ENCODE data around the gene ITGA1. TPM values are rescaled to one million over a fixed set of nuclear protein-coding genes. Genes with fewer than 3 reads are reported as not detected.

ITGA1 gene
- total and polyA plus RNA-seq, 2 donors (not counting 1 experiment from before 2014, with no cell fraction given) = 12.6 to 115 TPM

DNA sequence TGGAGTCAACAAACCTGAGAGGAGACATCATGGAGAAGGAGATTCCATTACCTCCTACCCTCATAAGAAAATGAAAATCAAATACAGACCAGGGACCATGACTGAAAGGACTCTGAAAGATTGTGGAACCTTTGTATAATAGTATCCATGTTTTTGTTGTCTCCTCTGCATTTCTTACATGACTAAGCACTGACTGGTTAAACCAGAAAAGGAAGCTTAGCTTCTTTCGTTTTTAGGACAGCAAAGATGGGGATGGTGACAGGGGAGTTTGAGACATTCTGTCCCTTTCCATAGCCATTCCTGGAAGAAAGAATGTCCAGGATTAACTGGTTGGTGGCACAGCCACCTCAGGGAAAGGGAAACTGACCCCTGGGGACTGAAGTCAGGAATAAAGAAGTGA is 22.2 kb downstream of the ITGA1 start:
- H3K9me3 ChIP-seq (ENCODE audit: control insufficient read depth, insufficient read depth, low read depth, low read length) = no peaks in the 10 kb centered on the region
- no peaks in the 10 kb centered on the region for H3K36me3 ChIP-seq (ENCODE audit: control insufficient read depth, insufficient read depth, low read length)
- peak overlapping the region in 1 of 4 experiments; percentile 7 for H3K4me3 ChIP-seq (replicated peaks in 1 of 4; ENCODE audit: control extremely low read depth in 1 of 4, insufficient read depth in 1 of 4, low read depth in 3 of 4, low read length in 4 of 4)
- TF ChIP-seq, protein P1, sequence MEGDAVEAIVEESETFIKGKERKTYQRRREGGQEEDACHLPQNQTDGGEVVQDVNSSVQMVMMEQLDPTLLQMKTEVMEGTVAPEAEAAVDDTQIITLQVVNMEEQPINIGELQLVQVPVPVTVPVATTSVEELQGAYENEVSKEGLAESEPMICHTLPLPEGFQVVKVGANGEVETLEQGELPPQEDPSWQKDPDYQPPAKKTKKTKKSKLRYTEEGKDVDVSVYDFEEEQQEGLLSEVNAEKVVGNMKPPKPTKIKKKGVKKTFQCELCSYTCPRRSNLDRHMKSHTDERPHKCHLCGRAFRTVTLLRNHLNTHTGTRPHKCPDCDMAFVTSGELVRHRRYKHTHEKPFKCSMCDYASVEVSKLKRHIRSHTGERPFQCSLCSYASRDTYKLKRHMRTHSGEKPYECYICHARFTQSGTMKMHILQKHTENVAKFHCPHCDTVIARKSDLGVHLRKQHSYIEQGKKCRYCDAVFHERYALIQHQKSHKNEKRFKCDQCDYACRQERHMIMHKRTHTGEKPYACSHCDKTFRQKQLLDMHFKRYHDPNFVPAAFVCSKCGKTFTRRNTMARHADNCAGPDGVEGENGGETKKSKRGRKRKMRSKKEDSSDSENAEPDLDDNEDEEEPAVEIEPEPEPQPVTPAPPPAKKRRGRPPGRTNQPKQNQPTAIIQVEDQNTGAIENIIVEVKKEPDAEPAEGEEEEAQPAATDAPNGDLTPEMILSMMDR (conservative IDR thresholded peaks at IDR 0.05 in 1 of 2, IDR thresholded peaks at IDR 0.05 in 1 of 2; ENCODE audit: low read depth in 1 of 2, low read length in 2 of 2) = no peak
- TF ChIP-seq EZH2 (IDR thresholded peaks at IDR 0.05; ENCODE audit: low read length, missing control alignments) = no peak
- H3K9ac ChIP-seq (ENCODE audit: insufficient read depth, low read length) = no peak overlapping the region
- peak; percentile 37 to 50 for DNase-seq (ENCODE audit: low read depth in 2 of 2)
- H3K4me1 ChIP-seq (ENCODE audit: control insufficient read depth, extremely low read depth, insufficient read depth, low read length) = peaks cover 27% of the 10 kb centered on the region
- peaks cover 2% of the 10 kb centered on the region for H4K20me1 ChIP-seq (ENCODE audit: control insufficient read depth, extremely low read depth, insufficient read depth, low read length)
- H3K79me2 ChIP-seq (ENCODE audit: control insufficient read depth, insufficient read depth, low read length) = peaks cover 30% of the 10 kb centered on the region
- H3K27ac ChIP-seq (ENCODE audit: insufficient read depth, low read length) = peak overlapping the region; percentile 80
- peak overlapping the region; percentile 70 for H3K4me2 ChIP-seq (ENCODE audit: extremely low read depth, insufficient read depth, low read length)
- peak overlapping the region; percentile 26 for H2AFZ ChIP-seq (ENCODE audit: low read length)
- H3K27me3 ChIP-seq (ENCODE audit: control insufficient read depth, insufficient read depth, low read length) = no peaks in the 10 kb centered on the region

DNA sequence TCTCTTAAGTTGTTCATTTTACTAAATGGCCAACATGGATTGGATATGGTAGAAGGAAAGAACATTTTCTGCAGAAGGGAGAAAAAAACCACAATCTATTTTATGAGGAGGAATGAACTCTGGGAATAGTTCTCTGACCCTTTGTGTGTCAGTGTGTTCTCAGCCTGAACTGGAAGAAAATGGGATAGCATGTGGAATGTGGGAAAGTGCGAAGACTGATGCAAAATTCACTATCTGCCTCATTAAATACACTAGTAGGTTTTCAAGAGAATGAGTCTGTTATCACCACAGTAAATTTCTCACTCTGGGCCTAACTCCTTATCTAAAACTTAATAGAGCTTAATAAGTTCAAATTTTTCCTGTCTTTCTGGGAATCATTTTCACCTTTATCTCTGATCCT is 22.7 kb downstream of the ITGA1 start:
- H3K4me2 ChIP-seq (ENCODE audit: extremely low read depth, insufficient read depth, low read length) = peak overlapping the region; percentile 70
- no peak overlapping the region for H2AFZ ChIP-seq (ENCODE audit: low read length)
- TF ChIP-seq, protein P1 (conservative IDR thresholded peaks at IDR 0.05 in 1 of 2, IDR thresholded peaks at IDR 0.05 in 1 of 2; ENCODE audit: low read depth in 1 of 2, low read length in 2 of 2) = no peak
- TF ChIP-seq EZH2 (IDR thresholded peaks at IDR 0.05; ENCODE audit: low read length, missing control alignments) = no peak
- peaks cover 27% of the 10 kb centered on the region for H3K4me1 ChIP-seq (ENCODE audit: control insufficient read depth, extremely low read depth, insufficient read depth, low read length)
- H3K9me3 ChIP-seq (ENCODE audit: control insufficient read depth, insufficient read depth, low read depth, low read length) = no peaks in the 10 kb centered on the region
- no peak for DNase-seq (ENCODE audit: low read depth in 2 of 2)
- H3K9ac ChIP-seq (ENCODE audit: insufficient read depth, low read length) = no peak overlapping the region
- H4K20me1 ChIP-seq (ENCODE audit: control insufficient read depth, extremely low read depth, insufficient read depth, low read length) = peaks cover 2% of the 10 kb centered on the region
- H3K27me3 ChIP-seq (ENCODE audit: control insufficient read depth, insufficient read depth, low read length) = no peaks in the 10 kb centered on the region
- no peaks in the 10 kb centered on the region for H3K36me3 ChIP-seq (ENCODE audit: control insufficient read depth, insufficient read depth, low read length)
- H3K4me3 ChIP-seq (replicated peaks in 1 of 4; ENCODE audit: control extremely low read depth in 1 of 4, insufficient read depth in 1 of 4, low read depth in 3 of 4, low read length in 4 of 4) = no peak overlapping the region
- H3K27ac ChIP-seq (ENCODE audit: insufficient read depth, low read length) = peak overlapping the region; percentile 80
- peaks cover 25% of the 10 kb centered on the region for H3K79me2 ChIP-seq (ENCODE audit: control insufficient read depth, insufficient read depth, low read length)

DNA sequence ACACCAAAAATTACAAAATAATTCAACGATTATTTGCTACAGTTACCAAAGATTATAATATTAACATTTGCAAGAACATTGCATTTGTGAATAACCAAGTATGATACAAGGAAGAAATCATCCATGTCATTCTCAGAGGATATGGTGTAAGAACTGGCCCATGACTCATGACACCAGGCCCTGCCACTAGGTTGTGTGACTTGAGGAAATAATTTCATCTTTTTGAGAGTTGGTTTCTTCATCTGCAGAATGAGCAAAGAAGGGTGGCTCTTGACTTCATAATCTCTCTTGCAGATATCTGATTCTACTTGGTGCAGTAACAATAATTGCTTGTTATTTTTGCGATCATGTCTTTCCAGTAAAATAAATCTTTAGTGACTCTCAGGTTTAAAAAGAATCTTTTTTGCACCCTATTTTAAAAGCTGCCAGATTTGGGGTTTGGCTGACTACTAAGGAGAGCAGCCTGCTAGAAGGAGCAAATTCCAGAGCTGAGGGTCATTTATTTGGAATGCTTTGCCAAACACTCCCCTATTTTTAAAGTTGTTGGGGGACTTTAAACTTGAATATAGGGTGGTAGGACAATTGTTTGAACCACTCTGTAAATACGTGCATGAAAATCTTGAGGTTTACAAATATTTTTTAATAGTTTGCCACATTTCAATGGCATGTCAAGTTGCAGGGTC is 23.5 kb downstream of the ITGA1 start:
- Histone ChIP-seq H3K4me1 (ENCODE audit: control insufficient read depth, extremely low read depth, insufficient read depth, low read length) (peaks cover 27% of the 10 kb centered on the region), H3K9me3 (ENCODE audit: control insufficient read depth, insufficient read depth, low read depth, low read length) (no peaks in the 10 kb centered on the region), H3K4me3 (replicated peaks in 1 of 4; ENCODE audit: control extremely low read depth in 1 of 4, insufficient read depth in 1 of 4, low read depth in 3 of 4, low read length in 4 of 4) (no peak overlapping the region), H2AFZ (ENCODE audit: low read length) (no peak overlapping the region), H3K79me2 (ENCODE audit: control insufficient read depth, insufficient read depth, low read length) (peaks cover 17% of the 10 kb centered on the region), H3K27me3 (ENCODE audit: control insufficient read depth, insufficient read depth, low read length) (no peaks in the 10 kb centered on the region), H3K9ac (ENCODE audit: insufficient read depth, low read length) (no peak overlapping the region), H3K4me2 (ENCODE audit: extremely low read depth, insufficient read depth, low read length) (peak overlapping the region; percentile 13), H3K27ac (ENCODE audit: insufficient read depth, low read length) (no peak overlapping the region), H4K20me1 (ENCODE audit: control insufficient read depth, extremely low read depth, insufficient read depth, low read length) (no peaks in the 10 kb centered on the region), H3K36me3 (ENCODE audit: control insufficient read depth, insufficient read depth, low read length) (no peaks in the 10 kb centered on the region)
- TF ChIP-seq, protein P1 (conservative IDR thresholded peaks at IDR 0.05 in 1 of 2, IDR thresholded peaks at IDR 0.05 in 1 of 2; ENCODE audit: low read depth in 1 of 2, low read length in 2 of 2) = no peak
- no peak for TF ChIP-seq EZH2 (IDR thresholded peaks at IDR 0.05; ENCODE audit: low read length, missing control alignments)
- peak; percentile 45 to 71 for DNase-seq (ENCODE audit: low read depth in 2 of 2)
